ENCODE results near the gene PTPRM. TPM values are rescaled to one million over a fixed set of nuclear protein-coding genes. Genes with fewer than 3 reads are reported as not detected.

Gene PTPRM
- polyA plus RNA-seq, 1 of the 3 experiments (the other 2 are of a cell fraction) = 16.0 TPM

DNA sequence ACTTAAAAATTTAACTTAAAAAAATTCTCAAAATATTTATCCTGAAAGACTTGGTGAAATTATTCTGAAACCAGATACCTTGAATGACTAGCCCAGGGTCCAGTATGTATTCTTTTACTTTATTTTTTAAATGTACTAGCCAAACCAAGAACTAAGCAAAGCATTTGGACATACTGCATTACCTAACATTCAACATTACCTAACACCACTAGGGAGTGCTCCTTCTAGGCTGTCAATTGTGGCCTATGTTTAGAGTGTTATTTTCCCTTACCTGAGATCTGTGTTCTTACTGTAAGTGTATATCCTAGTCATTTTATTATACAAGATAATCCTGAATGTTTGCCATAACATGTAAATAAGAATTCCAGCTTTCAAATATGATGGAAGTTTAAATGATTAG, 496.6 kb downstream of the PTPRM start:
- Histone ChIP-seq H3K27me3 (ENCODE audit: insufficient read depth) (no peaks in the 10 kb centered on the region), H3F3A (replicated peaks; ENCODE audit: insufficient read depth) (no peaks in the 10 kb centered on the region), H3K79me2 (ENCODE audit: insufficient read depth) (no peaks in the 10 kb centered on the region), H3K4me2 (no peak overlapping the region), H3K4me1 (ENCODE audit: control insufficient read depth in 1 of 2, insufficient read depth in 2 of 2, low read depth in 1 of 2, low read length in 1 of 2) (peaks cover 0 to 5% of the 10 kb centered on the region in 2 experiments; a peak in 1 of 4 replicates), H2AFZ (ENCODE audit: low read depth) (no peak overlapping the region), H4K20me1 (ENCODE audit: insufficient read depth) (no peaks in the 10 kb centered on the region), H3K4me3 (ENCODE audit: low read depth in 2 of 2, low read length in 1 of 2) (no peak overlapping the region), H3K9me3 (no peaks in the 10 kb centered on the region), H3K9ac (no peak overlapping the region), H3K27ac (ENCODE audit: low read depth in 2 of 2, low read length in 1 of 2) (no peak overlapping the region), H3K36me3 (replicated peaks in 1 of 2; ENCODE audit: control insufficient read depth in 1 of 2, insufficient read depth in 2 of 2, low read length in 1 of 2) (no peaks in the 10 kb centered on the region), H3K9me2 (no peaks in the 10 kb centered on the region)
- TF ChIP-seq ELF1 (IDR thresholded peaks at IDR 0.05) (no peak), SMC3 (IDR thresholded peaks at IDR 0.05; ENCODE audit: low read depth, low read length) (no peak), JUND (IDR thresholded peaks at IDR 0.05) (no peak), RXRA (IDR thresholded peaks at IDR 0.05; ENCODE audit: borderline replicate concordance, low read depth) (no peak), USF1 (IDR thresholded peaks at IDR 0.05; ENCODE audit: borderline replicate concordance, low read depth) (no peak), RCOR1 (IDR thresholded peaks at IDR 0.05; ENCODE audit: low read length) (no peak), TEAD4 (IDR thresholded peaks at IDR 0.05; ENCODE audit: borderline replicate concordance, insufficient read depth) (no peak), FOXJ3 (CRISPR knock-in tag; IDR thresholded peaks at IDR 0.05) (no peak), EP300 (IDR thresholded peaks at IDR 0.05; ENCODE audit: borderline replicate concordance in 1 of 2, low read depth in 1 of 2, low read length in 1 of 2) (no peak)
- TF ChIP-seq, protein P1, sequence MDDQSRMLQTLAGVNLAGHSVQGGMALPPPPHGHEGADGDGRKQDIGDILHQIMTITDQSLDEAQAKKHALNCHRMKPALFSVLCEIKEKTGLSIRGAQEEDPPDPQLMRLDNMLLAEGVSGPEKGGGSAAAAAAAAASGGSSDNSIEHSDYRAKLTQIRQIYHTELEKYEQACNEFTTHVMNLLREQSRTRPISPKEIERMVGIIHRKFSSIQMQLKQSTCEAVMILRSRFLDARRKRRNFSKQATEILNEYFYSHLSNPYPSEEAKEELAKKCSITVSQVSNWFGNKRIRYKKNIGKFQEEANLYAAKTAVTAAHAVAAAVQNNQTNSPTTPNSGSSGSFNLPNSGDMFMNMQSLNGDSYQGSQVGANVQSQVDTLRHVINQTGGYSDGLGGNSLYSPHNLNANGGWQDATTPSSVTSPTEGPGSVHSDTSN (IDR thresholded peaks at IDR 0.05) = no peak
- TF ChIP-seq, protein P2, sequence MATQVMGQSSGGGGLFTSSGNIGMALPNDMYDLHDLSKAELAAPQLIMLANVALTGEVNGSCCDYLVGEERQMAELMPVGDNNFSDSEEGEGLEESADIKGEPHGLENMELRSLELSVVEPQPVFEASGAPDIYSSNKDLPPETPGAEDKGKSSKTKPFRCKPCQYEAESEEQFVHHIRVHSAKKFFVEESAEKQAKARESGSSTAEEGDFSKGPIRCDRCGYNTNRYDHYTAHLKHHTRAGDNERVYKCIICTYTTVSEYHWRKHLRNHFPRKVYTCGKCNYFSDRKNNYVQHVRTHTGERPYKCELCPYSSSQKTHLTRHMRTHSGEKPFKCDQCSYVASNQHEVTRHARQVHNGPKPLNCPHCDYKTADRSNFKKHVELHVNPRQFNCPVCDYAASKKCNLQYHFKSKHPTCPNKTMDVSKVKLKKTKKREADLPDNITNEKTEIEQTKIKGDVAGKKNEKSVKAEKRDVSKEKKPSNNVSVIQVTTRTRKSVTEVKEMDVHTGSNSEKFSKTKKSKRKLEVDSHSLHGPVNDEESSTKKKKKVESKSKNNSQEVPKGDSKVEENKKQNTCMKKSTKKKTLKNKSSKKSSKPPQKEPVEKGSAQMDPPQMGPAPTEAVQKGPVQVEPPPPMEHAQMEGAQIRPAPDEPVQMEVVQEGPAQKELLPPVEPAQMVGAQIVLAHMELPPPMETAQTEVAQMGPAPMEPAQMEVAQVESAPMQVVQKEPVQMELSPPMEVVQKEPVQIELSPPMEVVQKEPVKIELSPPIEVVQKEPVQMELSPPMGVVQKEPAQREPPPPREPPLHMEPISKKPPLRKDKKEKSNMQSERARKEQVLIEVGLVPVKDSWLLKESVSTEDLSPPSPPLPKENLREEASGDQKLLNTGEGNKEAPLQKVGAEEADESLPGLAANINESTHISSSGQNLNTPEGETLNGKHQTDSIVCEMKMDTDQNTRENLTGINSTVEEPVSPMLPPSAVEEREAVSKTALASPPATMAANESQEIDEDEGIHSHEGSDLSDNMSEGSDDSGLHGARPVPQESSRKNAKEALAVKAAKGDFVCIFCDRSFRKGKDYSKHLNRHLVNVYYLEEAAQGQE (IDR thresholded peaks at IDR 0.05; ENCODE audit: low read depth, low read length) = no peak
- TF ChIP-seq, protein P3, sequence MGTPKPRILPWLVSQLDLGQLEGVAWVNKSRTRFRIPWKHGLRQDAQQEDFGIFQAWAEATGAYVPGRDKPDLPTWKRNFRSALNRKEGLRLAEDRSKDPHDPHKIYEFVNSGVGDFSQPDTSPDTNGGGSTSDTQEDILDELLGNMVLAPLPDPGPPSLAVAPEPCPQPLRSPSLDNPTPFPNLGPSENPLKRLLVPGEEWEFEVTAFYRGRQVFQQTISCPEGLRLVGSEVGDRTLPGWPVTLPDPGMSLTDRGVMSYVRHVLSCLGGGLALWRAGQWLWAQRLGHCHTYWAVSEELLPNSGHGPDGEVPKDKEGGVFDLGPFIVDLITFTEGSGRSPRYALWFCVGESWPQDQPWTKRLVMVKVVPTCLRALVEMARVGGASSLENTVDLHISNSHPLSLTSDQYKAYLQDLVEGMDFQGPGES (IDR thresholded peaks at IDR 0.05; ENCODE audit: low read depth, low read length) = no peak
- CTCF ChIA-PET = no interaction called here
- no peak for DNase-seq
- POLR2A ChIA-PET = no interaction called here
